ENCODE results near the gene ZNF575. TPM values are rescaled to one million over a fixed set of nuclear protein-coding genes. Genes with fewer than 3 reads are reported as not detected.
"Not testable (repeated sequence)": the region's sequence is repeated elsewhere in the genome, so short reads cannot be mapped to it uniquely, and the experiment has no call there.

Gene ZNF575
- total RNA-seq, 1 experiment from 2014 or later: not detected

GRCh38 chr19:43510713-43511112 is 22.3 kb upstream of the ZNF575 start:
- DNase-seq (ENCODE audit: low read depth): no peak

DNA sequence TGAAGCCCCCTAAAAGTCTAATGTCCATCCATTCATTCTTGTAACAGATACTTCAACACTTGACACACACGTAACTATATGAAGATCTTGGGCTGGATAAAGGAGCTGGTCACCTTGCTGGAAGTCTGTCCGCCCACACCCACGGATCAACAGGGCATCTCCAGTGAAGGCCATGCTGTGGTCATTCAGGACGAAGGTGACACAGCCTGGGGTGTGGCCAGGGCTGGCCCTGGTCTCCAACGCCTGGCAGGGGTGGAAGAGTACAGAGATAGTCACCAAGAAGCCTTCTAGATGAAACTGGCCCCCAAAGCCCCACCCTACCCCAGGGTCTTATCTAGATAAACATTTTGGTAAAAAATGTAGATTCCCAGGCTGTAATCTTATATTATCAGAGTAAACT is 21.7 kb upstream of the ZNF575 start:
- no peak for DNase-seq (ENCODE audit: low read depth)

DNA sequence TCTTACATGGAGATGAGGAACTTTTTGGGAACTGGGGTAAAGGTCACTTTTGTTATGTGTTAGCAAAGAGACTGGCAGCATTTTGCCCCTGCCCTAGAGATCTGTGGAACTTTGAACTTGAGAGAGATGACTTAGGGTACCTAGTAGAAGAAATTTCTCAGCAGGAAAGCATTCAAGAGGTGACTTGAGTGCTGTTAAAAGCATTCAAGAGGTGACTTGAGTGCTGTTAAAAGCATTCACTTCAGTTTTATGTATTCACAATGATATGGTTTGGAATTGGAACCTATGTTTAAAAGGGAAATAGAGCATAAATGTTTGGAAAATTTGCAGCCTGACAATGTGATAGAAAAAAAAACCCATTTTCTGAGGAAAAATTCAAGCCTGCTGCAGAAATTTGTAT is 20.6 kb upstream of the ZNF575 start:
- not testable (repeated sequence) for DNase-seq (ENCODE audit: low read depth)

DNA sequence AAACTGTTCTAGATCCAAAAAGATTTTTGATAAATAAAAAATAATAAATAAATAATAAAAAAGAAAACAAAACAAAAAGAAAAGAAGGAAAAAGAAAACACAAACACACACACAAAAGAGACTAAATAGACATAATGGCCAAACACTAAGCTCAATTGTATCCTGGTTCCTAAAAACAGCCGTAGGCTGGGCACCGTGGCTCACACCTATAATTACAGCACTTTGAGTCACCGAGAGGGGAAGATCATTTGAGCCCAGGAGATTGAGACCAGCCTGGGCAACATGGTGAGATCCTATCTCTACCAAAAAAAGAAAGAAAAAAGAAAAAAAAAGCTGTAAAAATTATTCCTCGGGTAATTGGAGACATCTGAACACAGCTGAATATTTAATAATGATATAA is 14.9 kb upstream of the ZNF575 start:
- no peak for DNase-seq (ENCODE audit: low read depth)

- DNase-seq (ENCODE audit: low read depth): peak; percentile 89
Observed at GRCh38 chr19:43519436-43520088, 13.4 kb upstream of the ZNF575 start.

DNA sequence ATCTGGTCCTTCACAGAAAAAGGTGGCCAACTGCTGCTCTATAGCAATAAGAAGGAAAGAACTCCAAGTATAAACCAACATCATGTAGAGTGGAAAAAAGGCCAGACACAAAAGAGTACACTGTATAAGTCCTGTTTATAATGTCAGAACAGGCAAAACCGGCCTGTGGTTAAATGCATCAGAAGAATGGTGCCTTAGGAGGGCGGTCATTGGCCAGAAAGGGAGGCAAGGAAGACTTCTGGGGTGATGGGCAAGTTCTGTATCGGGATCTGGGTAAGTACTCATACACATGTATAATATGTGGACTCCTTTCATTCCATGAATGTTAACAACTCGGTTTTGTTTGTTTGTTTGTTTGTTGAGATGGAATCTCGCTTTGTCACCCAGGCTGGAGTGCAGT is 10.1 kb upstream of the ZNF575 start:
- no peak for DNase-seq (ENCODE audit: low read depth)

GRCh38 chr19:43523696-43524095 is 9.3 kb upstream of the ZNF575 start:
- not testable (repeated sequence) for DNase-seq (ENCODE audit: low read depth)

- DNase-seq (ENCODE audit: low read depth): peak; percentile 39
Observed at GRCh38 chr19:43524922-43525835, 7.8 kb upstream of the ZNF575 start.

DNA sequence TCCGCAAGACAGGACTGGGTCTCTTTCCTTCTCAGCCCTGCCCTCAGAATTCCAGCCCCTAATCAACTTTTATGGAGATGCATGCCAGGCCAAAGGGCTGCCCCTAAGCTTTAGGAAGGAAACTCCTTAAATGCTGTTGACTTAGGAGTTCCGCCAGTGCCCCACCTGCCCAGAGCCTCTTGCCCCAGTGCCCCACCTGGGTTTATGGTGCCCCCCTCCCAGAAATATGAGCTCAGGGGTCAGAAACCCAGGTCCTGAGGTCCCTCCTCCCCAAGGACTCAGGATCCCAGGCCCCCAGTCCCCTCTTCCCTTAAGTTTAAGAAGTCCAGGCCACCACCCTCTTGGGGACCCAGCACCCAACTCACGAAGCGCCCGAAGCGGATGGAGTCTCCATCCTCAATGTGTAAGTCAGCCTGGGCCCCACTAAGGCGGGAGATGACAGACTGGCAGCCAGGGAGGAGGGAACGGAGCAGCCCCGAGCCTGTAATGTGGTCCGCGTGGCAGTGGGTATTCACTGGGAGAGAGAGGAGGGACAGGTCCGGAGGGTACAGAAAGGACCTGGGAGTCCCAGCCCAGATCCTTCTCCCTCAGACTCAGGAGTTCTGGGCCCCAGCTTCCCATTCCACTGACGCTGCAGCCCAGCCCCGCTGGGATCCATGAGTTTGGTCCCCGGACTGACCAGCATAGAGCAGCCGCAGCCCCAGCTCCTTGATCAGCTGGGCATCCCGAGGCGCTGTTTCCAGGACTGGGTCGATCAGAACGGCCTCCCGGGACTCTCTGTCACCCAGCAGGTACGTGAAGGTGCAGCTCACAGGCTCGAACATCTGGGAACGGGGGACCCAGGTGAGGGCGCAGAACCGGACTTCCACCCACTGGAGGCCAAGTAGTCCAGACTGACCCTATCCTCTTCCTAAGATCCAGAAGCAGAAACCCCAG is 6.9 kb upstream of the ZNF575 start:
- no peak for DNase-seq (ENCODE audit: low read depth)

- DNase-seq (ENCODE audit: low read depth): peak; percentile 65
Observed at GRCh38 chr19:43526884-43527859, 5.8 kb upstream of the ZNF575 start, which contains the start of gene ETHE1. Gene ETHE1, minus strand, starts transcription at chr19:43527201. Its CDS starts 24 bp downstream, at chr19:43527177.

GRCh38 chr19:43527860-43528622 is 4.9 kb upstream of the ZNF575 start:
- DNase-seq (ENCODE audit: low read depth): peak; percentile 42

DNA sequence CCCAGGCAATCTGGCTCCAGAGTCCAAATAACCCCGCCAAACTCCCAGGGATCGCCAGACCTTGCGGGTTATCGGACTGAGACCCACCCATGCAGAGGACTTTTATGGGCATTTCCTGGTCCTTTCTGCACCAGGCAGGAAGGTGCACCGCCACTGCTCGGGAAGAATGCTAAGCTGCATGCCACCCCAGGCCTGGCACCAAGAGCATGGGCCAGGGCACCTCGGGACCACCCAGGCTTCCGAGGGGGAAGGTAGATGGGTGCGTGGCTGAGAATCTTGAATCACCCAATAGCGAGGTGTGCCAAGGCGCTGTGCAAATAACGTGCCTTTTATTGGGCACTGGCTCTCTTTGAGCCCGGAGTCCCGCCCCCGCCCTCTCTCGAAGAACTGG is 422 bp upstream of the ZNF575 start:
- no peak for DNase-seq (ENCODE audit: low read depth)

DNA sequence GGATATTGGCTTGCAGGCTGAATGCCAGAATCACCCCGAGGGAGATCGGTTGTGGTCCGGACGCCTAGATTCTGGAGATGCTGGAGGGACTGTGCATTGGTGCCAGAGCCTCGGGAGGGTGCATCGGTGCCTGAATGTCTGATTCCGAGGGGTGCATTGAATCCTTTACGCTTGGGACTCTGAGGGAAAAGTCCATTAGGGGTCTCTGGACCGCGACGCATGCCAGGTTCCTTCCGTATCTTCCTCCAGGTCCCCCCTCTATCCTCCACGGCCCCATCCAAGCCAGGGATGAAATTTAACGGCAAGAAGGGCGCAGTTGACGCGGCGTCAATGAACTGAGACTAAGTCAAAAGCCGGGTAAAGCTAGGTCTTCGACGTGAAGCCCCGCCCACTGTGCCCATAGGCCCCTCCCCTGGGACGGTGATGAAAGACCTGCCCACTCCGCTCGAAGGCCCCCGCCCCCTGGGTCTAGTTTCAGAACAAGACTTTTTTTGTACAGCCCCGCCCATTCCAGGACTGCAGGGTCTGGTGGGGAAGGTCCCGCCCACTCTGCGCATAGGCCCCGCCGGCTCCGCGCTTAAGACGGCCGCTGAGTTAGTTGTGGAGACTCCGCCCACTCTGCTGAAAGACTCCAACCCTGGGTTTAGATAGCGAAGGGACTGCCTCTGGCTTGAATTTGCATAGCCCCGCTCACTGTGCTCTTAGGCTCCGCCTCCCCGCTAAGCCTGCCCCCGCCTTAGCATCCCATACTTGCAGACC is 737 bp downstream of the ZNF575 start:
- DNase-seq (ENCODE audit: low read depth): peak; percentile 96

DNA sequence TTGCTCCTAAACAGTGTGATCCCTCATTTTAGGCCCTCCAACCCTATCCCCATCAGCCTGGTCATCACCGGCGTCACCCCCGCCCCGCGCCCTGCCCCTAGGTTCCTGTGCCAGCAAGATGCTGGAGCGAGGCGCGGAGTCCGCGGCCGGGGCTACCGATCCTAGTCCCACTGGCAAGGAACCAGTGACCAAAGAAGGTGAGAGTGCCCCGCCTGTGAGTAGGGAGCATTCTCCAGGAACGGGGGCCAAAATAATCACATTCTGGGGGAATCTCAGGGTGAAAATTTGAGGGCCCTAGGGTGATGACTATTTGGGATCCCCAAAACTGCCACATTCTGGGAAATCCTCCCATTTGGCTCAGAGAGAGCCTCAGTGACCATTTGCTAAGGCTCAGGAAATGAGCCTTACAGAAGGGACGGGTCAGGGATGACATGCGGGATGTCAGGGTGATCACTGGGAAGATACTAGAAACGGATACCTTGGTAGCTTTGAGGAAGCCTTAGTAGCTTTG is 1.4 kb downstream of the ZNF575 start:
- DNase-seq (ENCODE audit: low read depth): no peak

DNA sequence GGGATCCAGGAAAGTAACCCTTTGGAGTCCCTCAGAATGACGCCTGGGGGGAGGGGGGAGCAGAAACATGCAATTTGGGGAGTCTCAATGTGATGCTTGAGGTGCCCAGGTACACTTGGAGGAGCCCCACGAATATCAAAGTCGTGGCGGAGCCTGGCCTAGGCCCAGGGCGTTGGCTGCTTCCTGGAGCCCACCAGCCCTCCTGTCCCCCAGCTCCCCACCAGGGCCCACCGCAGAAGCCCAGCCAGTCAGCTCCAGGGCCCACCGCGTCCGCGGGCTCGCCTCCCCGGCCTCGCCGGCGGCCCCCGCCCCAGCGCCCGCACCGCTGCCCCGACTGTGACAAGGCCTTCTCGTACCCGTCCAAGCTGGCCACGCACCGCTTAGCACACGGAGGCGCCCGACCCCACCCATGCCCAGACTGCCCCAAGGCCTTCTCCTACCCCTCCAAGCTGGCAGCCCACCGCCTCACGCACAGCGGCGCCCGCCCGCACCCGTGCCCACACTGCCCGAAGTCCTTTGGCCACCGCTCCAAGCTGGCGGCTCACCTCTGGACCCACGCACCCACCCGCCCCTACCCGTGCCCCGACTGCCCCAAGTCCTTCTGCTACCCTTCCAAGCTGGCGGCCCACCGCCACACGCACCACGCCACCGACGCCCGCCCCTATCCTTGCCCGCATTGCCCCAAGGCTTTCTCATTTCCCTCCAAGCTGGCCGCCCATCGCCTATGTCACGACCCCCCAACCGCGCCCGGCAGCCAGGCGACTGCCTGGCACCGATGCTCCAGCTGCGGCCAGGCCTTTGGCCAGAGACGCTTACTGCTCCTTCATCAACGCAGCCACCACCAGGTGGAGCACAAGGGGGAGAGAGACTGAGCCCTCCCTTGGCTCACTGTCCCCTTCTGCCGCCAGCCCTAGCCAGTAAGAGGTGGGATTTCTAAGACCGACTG is 2.1 kb downstream of the ZNF575 start:
- DNase-seq (ENCODE audit: low read depth): no peak

DNA sequence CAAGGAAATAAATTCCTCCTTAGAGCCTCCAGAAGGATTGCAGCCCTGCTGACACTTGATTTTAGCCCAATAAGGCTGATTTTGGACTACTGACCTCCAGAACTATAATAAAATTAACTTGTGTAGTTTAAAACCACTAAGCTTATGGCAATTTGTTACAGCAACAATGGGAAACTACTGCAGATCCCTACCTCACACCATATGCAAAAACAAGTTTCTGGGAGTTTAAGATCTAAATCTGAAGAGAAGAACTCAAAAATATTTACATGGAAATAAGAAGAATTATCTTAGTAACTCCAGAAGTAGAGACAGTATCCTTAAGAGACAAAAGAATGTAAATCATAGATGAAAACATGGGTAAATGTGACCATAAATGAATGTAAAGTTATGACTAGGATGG is 5.9 kb downstream of the ZNF575 start:
- no peak for DNase-seq (ENCODE audit: low read depth)

DNA sequence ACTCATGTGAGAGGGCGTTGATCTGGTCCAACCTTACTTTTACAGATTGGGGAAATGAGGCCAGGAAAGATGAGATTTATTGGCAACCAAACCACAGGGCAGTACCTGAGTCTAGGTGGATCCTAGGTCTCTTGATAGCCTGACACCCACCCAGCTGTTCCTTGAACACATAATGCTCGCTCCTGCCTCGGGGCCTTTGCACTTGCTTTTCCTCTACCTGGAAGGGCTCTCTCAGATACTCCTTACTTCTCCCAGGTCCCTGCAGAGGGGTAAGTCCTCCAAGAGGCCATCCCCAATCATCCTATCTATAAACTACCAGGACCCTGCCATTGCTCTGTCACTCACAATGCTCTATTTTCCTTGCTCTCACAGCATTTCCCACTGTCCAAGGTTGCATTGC is 7.4 kb downstream of the ZNF575 start:
- DNase-seq (ENCODE audit: low read depth): no peak
